Activated CD8-positive, alpha-beta memory T cell treated with anti-CD3 and anti-CD28 coated beads, Interleukin-2, amount 50 U/mL, for 24 hours (primary cell): ENCODE results near the gene RALGPS1.

Experiments used
- DNase-seq: peaks from one replicate; pipeline ENCODE4 v3.0.0-alpha.2; 2020; ENCODE audit errors: extremely low read depth

RALGPS1 gene

GRCh38 chr9:127053057-127053821 lies 138.7 kb downstream of the RALGPS1 start:
- DNase-seq: no peak

GRCh38 chr9:127053960-127054359 lies 139.4 kb downstream of the RALGPS1 start:
- no peak for DNase-seq

GRCh38 chr9:127055745-127056402 lies 141.3 kb downstream of the RALGPS1 start:
- DNase-seq: no peak

GRCh38 chr9:127056446-127056845 lies 141.9 kb downstream of the RALGPS1 start:
- DNase-seq: no peak

- no peak for DNase-seq
These were observed 143.5 kb downstream of the RALGPS1 start for GRCh38 chr9:127058011-127058644.

- DNase-seq: no peak
These were observed 144.1 kb downstream of the RALGPS1 start for GRCh38 chr9:127058645-127059021.

- no peak for DNase-seq
These were observed 144.4 kb downstream of the RALGPS1 start for GRCh38 chr9:127059030-127059429.

DNA sequence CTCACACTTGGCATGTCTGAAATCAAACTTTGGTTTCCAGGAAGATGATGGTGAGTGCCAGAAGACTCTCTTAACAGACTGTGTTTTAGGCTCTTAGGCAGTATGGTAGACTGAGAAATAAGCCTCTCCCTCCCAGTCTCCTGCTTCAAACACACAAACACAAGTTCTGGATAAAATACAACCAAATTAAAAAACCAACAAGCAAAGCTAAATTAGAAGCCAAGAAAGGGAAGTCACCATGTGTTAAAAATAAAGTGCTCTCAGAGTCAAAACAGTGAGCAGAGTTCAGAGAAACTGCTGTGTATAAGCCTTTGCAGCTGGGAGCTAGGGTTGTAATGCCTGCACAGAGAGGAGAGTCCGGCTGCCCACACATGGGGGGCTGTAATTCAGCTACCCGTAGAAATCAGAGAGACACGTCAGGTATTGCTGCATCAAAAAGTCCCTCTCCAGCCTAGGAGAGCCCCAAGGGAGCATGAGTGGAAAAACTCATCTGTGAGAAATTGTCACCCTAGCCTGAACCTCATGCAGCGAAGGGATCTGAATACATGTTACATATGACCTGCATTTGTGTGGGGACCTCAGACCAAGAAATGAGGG lies 145.3 kb downstream of the RALGPS1 start:
- no peak for DNase-seq

- DNase-seq: no peak
These were observed 146.8 kb downstream of the RALGPS1 start for GRCh38 chr9:127061411-127061810.

GRCh38 chr9:127064335-127064734 lies 149.8 kb downstream of the RALGPS1 start:
- DNase-seq: no peak

GRCh38 chr9:127065592-127065991 lies 151.0 kb downstream of the RALGPS1 start:
- DNase-seq: no peak

DNA sequence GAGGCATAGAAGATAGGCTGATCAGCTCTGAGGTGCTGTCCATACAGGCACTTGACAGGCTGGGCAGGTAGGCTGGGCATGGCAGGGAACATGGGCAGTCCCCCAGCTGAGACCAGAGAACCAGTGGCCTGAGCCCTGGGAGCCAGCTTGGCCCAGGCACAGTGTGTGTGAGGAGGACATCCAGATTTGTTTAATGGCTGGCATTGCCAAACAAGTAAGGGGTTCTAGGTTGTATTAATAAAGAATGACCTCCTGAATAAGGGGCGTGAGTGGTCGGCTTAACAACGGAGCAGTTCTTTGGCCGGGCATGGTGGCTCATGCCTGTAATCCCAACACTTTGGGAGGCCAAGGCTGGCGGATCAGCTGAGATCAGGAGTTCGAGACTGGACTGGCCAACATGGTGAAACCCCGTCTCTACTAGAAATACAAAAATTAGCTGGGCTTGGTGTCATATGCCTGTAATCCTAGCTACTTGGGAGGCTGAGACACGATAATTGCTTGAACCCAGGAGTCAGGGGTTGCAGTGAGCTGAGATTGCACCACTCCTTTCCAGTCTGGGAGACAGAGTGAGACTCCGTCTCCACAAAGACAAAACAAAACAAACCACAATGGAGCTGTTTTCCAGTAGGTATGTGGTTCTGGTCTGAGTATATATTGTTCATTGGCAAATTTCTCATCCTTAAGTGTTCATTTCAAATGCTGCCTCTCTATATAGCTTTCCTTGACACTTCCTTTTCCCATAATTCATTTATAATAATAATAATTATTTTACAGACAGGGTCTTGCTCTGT lies 151.7 kb downstream of the RALGPS1 start:
- no peak for DNase-seq

- DNase-seq: no peak
These were observed 152.2 kb downstream of the RALGPS1 start for GRCh38 chr9:127066851-127067136.

DNA sequence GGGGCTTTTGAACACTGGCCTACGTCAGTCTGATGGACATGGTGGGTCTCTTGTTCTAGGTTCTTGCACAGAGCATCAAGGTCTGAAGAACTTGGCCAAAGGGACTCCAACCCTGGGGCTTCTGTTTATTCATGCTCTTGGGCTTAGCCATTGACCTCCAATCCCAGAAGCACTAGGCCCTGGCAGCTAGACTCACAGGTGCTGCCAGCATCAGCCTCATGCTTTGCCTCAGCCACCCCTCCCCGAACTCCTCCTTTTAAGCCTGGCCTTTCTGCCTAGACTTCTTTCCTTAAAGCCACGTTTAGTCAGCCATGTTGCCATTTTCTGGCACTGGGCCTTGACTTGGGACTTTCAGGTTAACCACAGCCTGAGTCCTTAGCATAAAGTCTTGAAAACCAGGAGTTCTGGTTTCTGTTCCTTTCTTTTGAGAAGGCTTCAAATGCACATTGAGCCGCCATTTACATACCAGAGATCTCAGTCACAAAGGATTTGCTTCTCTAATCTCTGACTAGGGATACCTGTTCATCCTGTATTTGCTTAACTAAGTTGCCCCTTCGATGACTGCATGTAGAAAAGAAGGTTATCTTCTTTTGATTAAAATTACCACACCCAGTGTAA lies 153.1 kb downstream of the RALGPS1 start:
- no peak for DNase-seq

- DNase-seq: no peak
These were observed 160.3 kb downstream of the RALGPS1 start for GRCh38 chr9:127074561-127075548.

GRCh38 chr9:127075624-127076372 lies 161.2 kb downstream of the RALGPS1 start:
- no peak for DNase-seq

- no peak for DNase-seq
These were observed 162.5 kb downstream of the RALGPS1 start for GRCh38 chr9:127076860-127077643.

GRCh38 chr9:127077644-127077946 lies 163.0 kb downstream of the RALGPS1 start:
- DNase-seq: no peak

DNA sequence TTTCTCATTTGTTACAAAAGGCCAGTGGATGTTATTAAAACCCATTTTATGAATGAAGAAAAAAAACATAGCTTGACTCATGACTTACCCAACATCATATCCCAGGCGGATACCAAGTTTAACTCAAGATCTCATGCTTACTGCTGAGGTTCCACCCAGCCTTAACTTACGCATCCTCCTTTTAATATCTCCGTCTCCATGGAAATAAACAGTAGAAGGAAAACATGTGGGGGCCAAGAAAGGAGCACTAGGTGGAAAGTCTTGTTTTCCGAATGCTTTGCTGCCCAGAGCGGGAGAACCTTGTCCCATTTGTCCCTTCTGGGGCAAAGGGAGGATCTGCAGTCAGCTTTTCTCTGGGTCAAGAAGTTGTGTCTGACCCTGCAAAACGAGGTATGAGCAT lies 163.8 kb downstream of the RALGPS1 start:
- no peak for DNase-seq
